Measurements from ENCODE around the gene NTF4.
"Not testable (repeated sequence)": the region's sequence is repeated elsewhere in the genome, so short reads cannot be mapped to it uniquely, and the experiment has no call there.

GRCh38 chr19:49049834-49050233 is 14.8 kb downstream of the NTF4 start:
- not testable (repeated sequence) for TF ChIP-seq POLR2A (IDR thresholded peaks at IDR 0.05); CTCF (IDR thresholded peaks at IDR 0.05 in 4 of 5, conservative IDR thresholded peaks at IDR 0.05 in 1 of 5)
